ENCODE data around the gene CCDC87. TPM values are rescaled to one million over a fixed set of nuclear protein-coding genes. Genes with fewer than 3 reads are reported as not detected.
A peak's percentile ranks its signal among the peaks of the same experiment; 100 is the strongest.
"Not testable (repeated sequence)": the region's sequence is repeated elsewhere in the genome, so short reads cannot be mapped to it uniquely, and the experiment has no call there.

Gene CCDC87, protein sequence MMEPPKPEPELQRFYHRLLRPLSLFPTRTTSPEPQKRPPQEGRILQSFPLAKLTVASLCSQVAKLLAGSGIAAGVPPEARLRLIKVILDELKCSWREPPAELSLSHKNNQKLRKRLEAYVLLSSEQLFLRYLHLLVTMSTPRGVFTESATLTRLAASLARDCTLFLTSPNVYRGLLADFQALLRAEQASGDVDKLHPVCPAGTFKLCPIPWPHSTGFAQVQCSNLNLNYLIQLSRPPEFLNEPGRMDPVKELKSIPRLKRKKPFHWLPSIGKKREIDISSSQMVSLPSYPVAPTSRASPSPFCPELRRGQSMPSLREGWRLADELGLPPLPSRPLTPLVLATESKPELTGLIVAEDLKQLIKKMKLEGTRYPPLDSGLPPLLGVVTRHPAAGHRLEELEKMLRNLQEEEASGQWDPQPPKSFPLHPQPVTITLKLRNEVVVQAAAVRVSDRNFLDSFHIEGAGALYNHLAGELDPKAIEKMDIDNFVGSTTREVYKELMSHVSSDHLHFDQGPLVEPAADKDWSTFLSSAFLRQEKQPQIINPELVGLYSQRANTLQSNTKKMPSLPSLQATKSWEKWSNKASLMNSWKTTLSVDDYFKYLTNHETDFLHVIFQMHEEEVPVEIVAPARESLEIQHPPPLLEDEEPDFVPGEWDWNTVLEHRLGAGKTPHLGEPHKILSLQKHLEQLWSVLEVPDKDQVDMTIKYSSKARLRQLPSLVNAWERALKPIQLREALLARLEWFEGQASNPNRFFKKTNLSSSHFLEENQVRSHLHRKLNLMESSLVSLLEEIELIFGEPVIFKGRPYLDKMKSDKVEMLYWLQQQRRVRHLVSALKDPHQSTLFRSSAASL
- under 1 TPM; 0.19 to 0.33 TPM for total RNA-seq
- polyA plus RNA-seq, result under 1 TPM in 1 of 2 donors, not detected in 1; 0.10 TPM
- long read RNA-seq, donor 1, result 0 reads
- long read RNA-seq, donor 2, result 0 reads

DNA sequence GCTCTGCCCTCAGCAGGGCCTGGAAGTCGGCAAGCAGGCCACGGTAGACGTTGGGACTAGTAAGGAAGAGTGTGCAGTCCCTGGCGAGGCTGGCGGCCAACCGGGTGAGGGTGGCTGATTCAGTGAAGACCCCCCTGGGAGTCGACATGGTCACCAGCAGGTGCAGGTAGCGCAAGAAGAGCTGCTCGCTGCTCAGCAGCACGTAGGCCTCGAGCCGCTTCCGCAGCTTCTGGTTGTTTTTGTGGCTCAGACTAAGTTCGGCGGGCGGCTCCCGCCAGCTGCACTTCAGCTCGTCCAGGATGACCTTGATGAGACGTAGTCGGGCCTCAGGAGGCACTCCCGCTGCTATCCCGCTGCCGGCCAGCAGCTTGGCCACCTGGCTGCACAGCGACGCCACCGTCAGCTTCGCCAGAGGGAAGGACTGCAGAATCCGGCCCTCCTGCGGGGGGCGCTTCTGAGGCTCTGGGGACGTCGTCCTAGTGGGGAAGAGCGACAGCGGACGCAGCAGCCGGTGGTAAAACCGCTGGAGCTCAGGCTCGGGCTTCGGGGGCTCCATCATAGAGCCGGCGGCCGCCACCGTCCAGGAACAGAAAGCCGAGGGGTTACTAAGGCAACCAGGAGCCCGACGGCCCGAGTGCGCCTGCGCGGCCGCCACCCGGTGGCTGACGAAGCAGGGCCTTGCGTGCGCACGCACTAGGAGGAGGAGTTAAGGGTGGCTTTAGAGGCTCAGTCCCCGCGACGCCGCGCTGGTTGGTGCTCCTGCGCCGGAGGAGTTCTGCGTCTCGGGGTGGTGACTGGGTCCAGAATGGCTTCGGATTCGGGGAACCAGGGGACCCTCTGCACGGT is at the start of gene CCDC87, which contains the start of gene CCS:
Gene CCDC87, minus strand, starts transcription at position 607 of the 846 bp plus-strand sequence. Its CDS starts 48 bp downstream, at position 559.
Gene CCS, plus strand, starts transcription at position 729 of the 846 bp plus-strand sequence. Its CDS starts 77 bp downstream, at position 806.
- H3K27me3 ChIP-seq (ENCODE audit: control insufficient read depth in 1 of 2, insufficient read depth in 2 of 2, low read length in 1 of 2), result no peaks in the 10 kb centered on the region
- H3K4me1 ChIP-seq (ENCODE audit: control insufficient read depth in 1 of 2, insufficient read depth in 2 of 2, low read length in 2 of 2), result peaks cover 0 to 3% of the 10 kb centered on the region in 2 donors
- no peaks in the 10 kb centered on the region for H3K9me3 ChIP-seq (ENCODE audit: control insufficient read depth, low read length)
- intact Hi-C loops (cut with DNase I), result no loop called here
- no peaks in the 10 kb centered on the region for H3K36me3 ChIP-seq (ENCODE audit: control insufficient read depth in 1 of 2, insufficient read depth in 2 of 2, low read length in 1 of 2)
- 14 to 15% methylated on average over 68 of the region's 68 CpGs for WGBS, 2 donors
- H3K4me3 ChIP-seq (ENCODE audit: low read length in 2 of 2), result peak within 1 kb of the TSS; percentile 49 to 55
- DNase-seq (peak; percentile 99 to 100), ATAC-seq (ENCODE audit: low FRiP score) (peak; percentile 98)
- peak within 1 kb of the TSS in 1 of 2 donors; percentile 50 for H3K27ac ChIP-seq (ENCODE audit: low read depth in 1 of 2, low read length in 2 of 2)

DNA sequence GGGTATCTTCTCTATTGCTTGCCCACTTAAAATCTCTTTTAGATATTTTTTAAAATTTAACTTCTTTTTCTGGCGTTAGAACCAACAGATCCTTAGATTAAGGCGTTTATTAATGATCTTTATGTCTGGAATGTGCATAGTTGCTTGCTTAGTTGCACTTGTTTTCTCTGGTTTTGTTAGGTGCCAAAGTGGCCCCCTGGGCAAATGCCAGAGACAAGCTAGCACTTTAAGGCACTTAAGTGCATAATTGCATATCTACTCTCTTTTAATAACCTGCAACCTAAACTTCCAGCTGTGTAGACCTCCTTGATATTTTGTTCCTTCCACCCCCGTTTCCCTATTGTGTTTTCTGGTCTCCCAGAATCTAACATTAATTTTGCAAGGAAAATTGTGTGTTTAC is 49.0 kb upstream of the CCDC87 start:
- DNase-seq (no peak), ATAC-seq (ENCODE audit: low FRiP score) (no peak)
- Histone ChIP-seq H3K4me3 (ENCODE audit: low read length in 2 of 2) (peak overlapping the region in 1 of 2 donors; percentile 55), H3K4me1 (ENCODE audit: control insufficient read depth in 1 of 2, insufficient read depth in 2 of 2, low read length in 2 of 2) (peaks cover 0 to 16% of the 10 kb centered on the region in 2 donors), H3K36me3 (ENCODE audit: control insufficient read depth in 1 of 2, insufficient read depth in 2 of 2, low read length in 1 of 2) (peaks cover 9 to 10% of the 10 kb centered on the region in 2 donors), H3K9me3 (ENCODE audit: control insufficient read depth, low read length) (no peaks in the 10 kb centered on the region), H3K27me3 (ENCODE audit: control insufficient read depth in 1 of 2, insufficient read depth in 2 of 2, low read length in 1 of 2) (no peaks in the 10 kb centered on the region), H3K27ac (ENCODE audit: low read depth in 1 of 2, low read length in 2 of 2) (no peak overlapping the region)
- 2 to 5% methylated on average over 3 of the region's 3 CpGs for WGBS, 2 donors
- intact Hi-C loops (cut with DNase I), result loop anchor here in 1 of 2 donors (2.0 kb wide), 1 partner anchor 25 kb away; no protein-coding TSS in a partner anchor

DNA sequence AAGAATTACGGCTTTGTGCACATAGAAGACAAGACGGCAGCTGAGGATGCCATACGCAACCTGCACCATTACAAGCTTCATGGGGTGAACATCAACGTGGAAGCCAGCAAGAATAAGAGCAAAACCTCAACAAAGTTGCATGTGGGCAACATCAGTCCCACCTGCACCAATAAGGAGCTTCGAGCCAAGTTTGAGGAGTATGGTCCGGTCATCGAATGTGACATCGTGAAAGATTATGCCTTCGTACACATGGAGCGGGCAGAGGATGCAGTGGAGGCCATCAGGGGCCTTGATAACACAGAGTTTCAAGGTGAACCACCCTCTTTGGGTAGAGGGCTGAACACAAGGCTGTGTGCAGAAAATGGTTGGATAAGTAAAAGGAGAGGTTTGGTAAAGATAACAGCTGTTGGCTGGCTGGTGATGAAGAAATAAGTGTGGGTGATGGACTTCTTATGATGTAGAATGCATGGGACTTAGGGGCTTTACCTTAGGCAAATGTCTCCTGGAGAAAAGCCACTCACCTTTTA is 47.0 kb upstream of the CCDC87 start:
- H3K36me3 ChIP-seq (ENCODE audit: control insufficient read depth in 1 of 2, insufficient read depth in 2 of 2, low read length in 1 of 2); H3K27ac ChIP-seq (ENCODE audit: low read depth in 1 of 2, low read length in 2 of 2); H3K4me1 ChIP-seq (ENCODE audit: control insufficient read depth in 1 of 2, insufficient read depth in 2 of 2, low read length in 2 of 2); DNase-seq; H3K27me3 ChIP-seq (ENCODE audit: control insufficient read depth in 1 of 2, insufficient read depth in 2 of 2, low read length in 1 of 2); ATAC-seq (ENCODE audit: low FRiP score); H3K9me3 ChIP-seq (ENCODE audit: control insufficient read depth, low read length): not testable (repeated sequence)
- H3K4me3 ChIP-seq (ENCODE audit: low read length in 2 of 2), result peak overlapping the region; percentile 6 to 27
- intact Hi-C loops (cut with DNase I), result loop anchor here (2.0 to 5.0 kb wide), 2 partner anchors 27 to 37 kb away; partner anchors contain the start of gene RBM4B (in 1 of the 2)
- WGBS, 2 donors, result 52 to 56% methylated on average over 8 to 9 of the region's 10 CpGs

DNA sequence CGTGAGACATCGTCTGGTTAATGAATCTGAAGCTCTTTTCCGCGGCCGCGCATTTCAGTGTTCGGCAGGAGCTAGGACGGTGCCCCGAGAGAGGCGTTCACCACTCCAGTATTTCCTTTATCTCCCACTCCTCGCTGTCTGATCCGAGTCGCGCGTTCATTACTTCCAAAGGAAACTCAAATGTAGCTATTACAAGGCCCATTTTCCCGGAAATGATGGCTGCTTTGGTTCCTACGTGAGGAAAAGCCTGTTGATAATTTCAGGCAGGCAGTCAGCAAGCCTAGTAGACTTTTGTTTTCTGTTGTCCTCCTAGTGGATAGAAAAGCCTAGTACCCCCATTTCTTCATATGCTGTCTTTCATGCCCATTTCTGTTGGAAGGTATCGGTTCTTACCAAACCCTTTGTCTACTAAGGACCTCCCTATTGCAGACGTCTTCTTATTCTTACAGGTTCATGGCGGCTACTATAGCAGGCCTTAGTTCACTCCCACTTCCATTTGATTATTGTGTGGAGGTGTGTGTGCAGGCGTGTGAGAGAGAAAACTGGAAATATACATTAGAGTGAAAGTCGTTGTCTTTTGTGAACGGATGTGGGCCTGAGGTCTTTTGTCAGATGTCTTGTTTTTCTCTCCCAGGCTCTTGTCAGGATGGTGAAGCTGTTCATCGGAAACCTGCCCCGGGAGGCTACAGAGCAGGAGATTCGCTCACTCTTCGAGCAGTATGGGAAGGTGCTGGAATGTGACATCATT is 46.4 kb upstream of the CCDC87 start:
- Histone ChIP-seq H3K4me1 (ENCODE audit: control insufficient read depth in 1 of 2, insufficient read depth in 2 of 2, low read length in 2 of 2) (peaks cover 0 to 6% of the 10 kb centered on the region in 2 donors), H3K4me3 (ENCODE audit: low read length in 2 of 2) (peak overlapping the region; percentile 38 to 87), H3K27me3 (ENCODE audit: control insufficient read depth in 1 of 2, insufficient read depth in 2 of 2, low read length in 1 of 2) (no peaks in the 10 kb centered on the region), H3K27ac (ENCODE audit: low read depth in 1 of 2, low read length in 2 of 2) (peak overlapping the region; percentile 5 to 54), H3K36me3 (ENCODE audit: control insufficient read depth in 1 of 2, insufficient read depth in 2 of 2, low read length in 1 of 2) (peaks cover 3 to 8% of the 10 kb centered on the region in 2 donors), H3K9me3 (ENCODE audit: control insufficient read depth, low read length) (no peaks in the 10 kb centered on the region)
- intact Hi-C loops (cut with DNase I), result loop anchor here in 1 of 2 donors (5.0 kb wide), 1 partner anchor 38 kb away; the partner anchor contains the start of gene RBM4B
- ATAC-seq (ENCODE audit: low FRiP score), result peak; percentile 1
- 3% methylated on average over 27 of the region's 27 CpGs for WGBS, 2 donors
- peak in 1 of 2 donors; percentile 78 for DNase-seq

DNA sequence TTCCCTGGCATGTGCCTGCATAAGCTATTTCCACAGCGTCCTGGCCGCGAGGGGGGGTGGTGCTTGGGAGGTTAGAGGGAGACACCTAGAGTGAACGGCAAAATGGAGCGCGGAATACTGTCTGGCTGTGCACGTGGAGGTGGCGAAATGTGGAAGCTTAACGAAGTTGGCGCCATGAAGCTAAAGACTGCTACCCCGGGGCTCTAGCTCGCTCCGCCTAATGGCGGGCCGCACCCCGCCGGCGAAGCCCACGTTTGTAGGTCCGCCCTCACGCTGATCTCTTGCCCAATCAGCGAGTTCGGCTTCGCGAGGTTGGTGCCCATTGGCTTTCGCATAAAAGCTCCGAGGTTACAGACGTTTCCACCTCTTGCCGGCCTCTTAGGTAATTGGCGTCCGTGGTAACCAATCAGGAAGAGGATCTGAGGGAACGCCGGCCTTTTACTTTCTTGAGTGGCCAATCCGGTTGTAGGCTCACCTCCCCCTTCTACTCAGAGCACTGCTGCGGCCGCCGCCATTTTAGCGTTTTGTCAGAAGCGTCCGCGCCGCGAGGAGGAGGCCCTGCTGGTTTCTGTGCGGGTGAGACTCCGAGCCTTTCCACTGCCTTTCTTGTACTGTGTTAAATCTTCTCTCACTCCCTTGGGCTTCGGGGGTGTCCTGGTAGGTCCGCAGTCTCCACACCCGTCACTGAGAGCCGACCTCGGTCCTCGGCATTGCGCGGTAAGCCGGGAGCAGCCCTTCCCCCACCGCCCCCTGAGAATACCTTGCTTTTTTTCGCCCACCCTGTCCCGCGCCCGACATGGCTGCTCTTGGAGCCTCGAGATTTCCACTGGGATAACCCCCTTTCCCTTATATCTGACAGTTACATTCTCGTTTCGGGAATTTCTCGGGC is 45.6 kb upstream of the CCDC87 start, which contains the start of gene RBM4:
Gene RBM4, plus strand, starts transcription at position 527 of the 889 bp plus-strand sequence. CDS start 1,009 bp downstream, outside the sequence.
- Histone ChIP-seq H3K4me3 (ENCODE audit: low read length in 2 of 2) (peak within 1 kb of the TSS; percentile 46 to 87), H3K36me3 (ENCODE audit: control insufficient read depth in 1 of 2, insufficient read depth in 2 of 2, low read length in 1 of 2) (peaks cover 2 to 3% of the 10 kb centered on the region in 2 donors), H3K27ac (ENCODE audit: low read depth in 1 of 2, low read length in 2 of 2) (peak within 1 kb of the TSS; percentile 5 to 54), H3K27me3 (ENCODE audit: control insufficient read depth in 1 of 2, insufficient read depth in 2 of 2, low read length in 1 of 2) (no peaks in the 10 kb centered on the region), H3K9me3 (ENCODE audit: control insufficient read depth, low read length) (no peaks in the 10 kb centered on the region), H3K4me1 (ENCODE audit: control insufficient read depth in 1 of 2, insufficient read depth in 2 of 2, low read length in 2 of 2) (peaks cover 0 to 6% of the 10 kb centered on the region in 2 donors)
- 0 to 1% methylated on average over 63 of the region's 63 CpGs for WGBS, 2 donors
- intact Hi-C loops (cut with DNase I), result loop anchor here in 1 of 2 donors (5.0 kb wide), 1 partner anchor 39 kb away; the partner anchor contains the start of gene RBM4B
- DNase-seq (peak; percentile 97 to 98), ATAC-seq (ENCODE audit: low FRiP score) (peak; percentile 99)

DNA sequence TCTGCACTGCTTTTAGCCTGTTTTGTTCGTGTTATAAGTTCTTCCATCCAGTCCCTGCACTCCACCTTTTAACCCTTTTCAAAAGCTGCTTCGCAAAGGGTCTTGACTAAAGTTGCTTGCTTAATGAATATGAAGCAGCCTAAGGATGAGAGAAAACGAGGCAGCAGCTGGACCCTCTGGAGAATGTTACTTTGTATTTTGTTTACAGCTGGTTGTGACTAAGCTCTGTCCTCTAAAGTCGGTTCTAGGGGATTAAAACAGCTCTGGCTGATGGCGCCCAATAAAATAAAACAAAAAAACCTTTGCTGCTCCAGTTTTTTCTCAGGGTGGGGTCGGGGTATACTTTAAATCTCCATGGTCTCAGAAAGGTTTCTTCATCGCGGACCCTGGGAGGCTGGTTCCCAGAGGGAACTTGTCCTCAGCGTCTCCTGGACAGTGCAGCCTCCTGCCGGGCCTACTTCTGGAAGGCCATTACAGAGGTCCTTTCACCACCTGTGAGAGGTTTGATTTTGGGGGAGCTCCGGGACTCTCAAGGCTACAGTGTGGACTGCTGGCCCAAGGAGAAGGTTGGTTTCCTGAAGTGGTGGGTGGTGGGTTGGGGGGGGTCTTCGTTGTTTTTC is 44.8 kb upstream of the CCDC87 start:
- peaks cover 2 to 3% of the 10 kb centered on the region in 2 donors for H3K36me3 ChIP-seq (ENCODE audit: control insufficient read depth in 1 of 2, insufficient read depth in 2 of 2, low read length in 1 of 2)
- H3K9me3 ChIP-seq (ENCODE audit: control insufficient read depth, low read length), result no peaks in the 10 kb centered on the region
- H3K27me3 ChIP-seq (ENCODE audit: control insufficient read depth in 1 of 2, insufficient read depth in 2 of 2, low read length in 1 of 2), result no peaks in the 10 kb centered on the region
- H3K27ac ChIP-seq (ENCODE audit: low read depth in 1 of 2, low read length in 2 of 2), result peak overlapping the region in 1 of 2 donors; percentile 53
- intact Hi-C loops (cut with DNase I), result loop anchor here in 1 of 2 donors (5.0 kb wide), 1 partner anchor 40 kb away; the partner anchor contains the start of gene RBM4B
- peaks cover 0 to 6% of the 10 kb centered on the region in 2 donors for H3K4me1 ChIP-seq (ENCODE audit: control insufficient read depth in 1 of 2, insufficient read depth in 2 of 2, low read length in 2 of 2)
- DNase-seq (no peak), ATAC-seq (ENCODE audit: low FRiP score) (peak; percentile 11)
- WGBS, 2 donors, result 34 to 41% methylated on average over 12 of the region's 12 CpGs
- H3K4me3 ChIP-seq (ENCODE audit: low read length in 2 of 2), result peak overlapping the region in 1 of 2 donors; percentile 46

Data from aorta (tissue), 5 donors.